GM21786 (cell line): ENCODE measurements around the gene IMP4.
"Not testable (repeated sequence)": the region's sequence is repeated elsewhere in the genome, so short reads cannot be mapped to it uniquely, and the experiment has no call there.

Source experiments
- ATAC-seq: cut with Tn5 transposase; IDR thresholded peaks from one replicate; pipeline ENCODE4 v1.9.1; 2021; ENCODE audit not compliant: unreplicated experiment

The IMP4 gene, protein sequence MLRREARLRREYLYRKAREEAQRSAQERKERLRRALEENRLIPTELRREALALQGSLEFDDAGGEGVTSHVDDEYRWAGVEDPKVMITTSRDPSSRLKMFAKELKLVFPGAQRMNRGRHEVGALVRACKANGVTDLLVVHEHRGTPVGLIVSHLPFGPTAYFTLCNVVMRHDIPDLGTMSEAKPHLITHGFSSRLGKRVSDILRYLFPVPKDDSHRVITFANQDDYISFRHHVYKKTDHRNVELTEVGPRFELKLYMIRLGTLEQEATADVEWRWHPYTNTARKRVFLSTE

GRCh38 chr2:130342533-130343275, at the start of gene IMP4:
Gene IMP4 (plus strand): TSS chr2:130342897. CDS start chr2:130342933, 36 bp downstream.
- peak; percentile 86 for ATAC-seq

DNA sequence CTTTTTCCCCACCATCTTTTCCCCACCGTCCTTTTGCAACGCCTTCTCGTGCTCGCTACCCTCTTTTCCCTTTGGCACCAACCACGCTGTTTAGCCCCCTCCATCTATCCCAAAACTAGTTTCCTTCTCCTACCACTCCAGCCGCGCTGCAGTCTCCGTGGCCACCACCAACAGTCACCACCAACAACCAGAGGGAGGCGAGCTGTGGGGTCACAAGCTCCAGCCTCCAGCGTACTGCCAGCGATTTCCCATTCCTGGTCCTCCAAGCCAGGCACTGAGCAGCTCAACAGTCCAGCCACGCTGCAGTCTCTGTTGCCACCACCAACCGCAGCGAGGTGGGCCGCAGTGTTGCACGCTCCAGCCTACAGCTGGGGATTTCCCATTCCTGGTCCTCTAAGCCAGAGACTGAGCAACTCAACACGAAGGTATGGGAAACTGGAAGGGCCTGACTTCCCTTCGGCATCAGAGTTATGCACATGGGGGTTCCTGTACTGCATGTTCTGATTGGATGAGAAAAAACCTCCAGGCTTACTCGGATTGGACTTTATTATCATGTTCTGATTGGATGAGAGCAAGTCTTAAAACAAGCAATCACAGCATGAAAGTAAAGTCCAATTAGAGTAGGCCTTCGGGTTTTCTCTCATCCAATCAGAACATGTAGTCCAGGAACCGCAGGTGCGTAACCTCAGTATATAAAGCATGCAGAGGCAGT, 42.3 kb upstream of the IMP4 start:
- no peak for ATAC-seq

DNA sequence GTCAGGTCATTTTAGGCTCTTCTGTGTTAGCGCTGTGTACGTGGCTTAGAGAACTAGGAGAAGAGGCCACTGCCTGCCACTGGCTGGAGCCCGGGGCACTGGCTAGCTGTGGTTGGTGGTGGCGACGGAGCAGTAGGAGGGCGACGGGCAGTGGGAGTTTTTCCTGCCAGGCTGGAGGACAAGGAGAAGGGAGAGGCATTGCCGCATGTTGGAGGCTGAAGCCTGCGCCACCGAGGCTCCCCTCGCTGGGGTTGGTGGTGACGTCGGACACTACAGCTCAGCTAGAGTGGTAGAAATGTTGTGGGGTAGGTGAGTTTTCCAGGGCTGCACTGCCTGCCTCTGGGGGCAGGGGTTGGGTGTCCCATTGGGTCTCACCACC, 41.7 kb upstream of the IMP4 start:
- no peak for ATAC-seq

- ATAC-seq = no peak
These were observed 40.4 kb upstream of the IMP4 start for GRCh38 chr2:130302164-130302886.

DNA sequence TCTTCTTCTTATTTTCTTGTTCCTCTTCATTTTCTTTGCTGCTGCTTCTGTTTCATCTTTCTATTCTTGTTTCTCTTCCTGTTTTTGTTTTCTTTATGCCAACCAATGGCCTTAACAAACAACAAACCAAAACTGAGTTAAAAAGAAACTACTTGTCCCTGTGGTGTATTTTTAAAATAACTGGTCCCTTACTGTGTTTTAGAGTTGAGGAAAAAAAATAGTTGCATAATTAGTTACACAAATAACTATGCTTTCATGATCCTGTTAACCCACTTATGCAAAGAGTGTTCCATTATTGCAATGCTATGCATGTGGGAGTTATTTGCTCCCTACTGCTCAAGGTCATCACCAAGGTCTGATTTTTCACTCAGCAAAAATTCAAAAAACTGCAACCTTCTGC, 39.5 kb upstream of the IMP4 start:
- ATAC-seq = peak; percentile 64

- no peak for ATAC-seq
These were observed 38.0 kb upstream of the IMP4 start for GRCh38 chr2:130304726-130305125.

DNA sequence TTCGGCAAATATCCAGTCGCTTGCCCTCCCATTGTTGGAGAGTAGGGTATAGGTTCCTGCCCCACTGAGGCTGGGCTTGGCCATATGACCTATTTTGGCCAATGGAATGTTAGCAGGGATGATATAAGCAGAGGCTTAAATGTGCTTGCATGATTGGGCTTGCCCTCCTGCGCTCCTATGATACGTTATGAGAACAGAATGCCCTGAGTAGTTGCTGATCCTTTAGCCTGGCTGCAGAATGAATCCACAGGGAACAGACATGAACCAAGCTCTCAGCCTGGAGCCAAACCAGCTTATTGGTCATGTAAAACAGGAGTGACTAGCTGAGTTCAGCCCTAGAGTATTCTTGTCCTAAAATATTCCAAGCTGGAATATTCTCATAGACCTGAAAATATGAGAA, 34.8 kb upstream of the IMP4 start:
- ATAC-seq = no peak

GRCh38 chr2:130310881-130311280, 31.8 kb upstream of the IMP4 start:
- no peak for ATAC-seq

GRCh38 chr2:130313812-130314334, 28.8 kb upstream of the IMP4 start:
- ATAC-seq = no peak

DNA sequence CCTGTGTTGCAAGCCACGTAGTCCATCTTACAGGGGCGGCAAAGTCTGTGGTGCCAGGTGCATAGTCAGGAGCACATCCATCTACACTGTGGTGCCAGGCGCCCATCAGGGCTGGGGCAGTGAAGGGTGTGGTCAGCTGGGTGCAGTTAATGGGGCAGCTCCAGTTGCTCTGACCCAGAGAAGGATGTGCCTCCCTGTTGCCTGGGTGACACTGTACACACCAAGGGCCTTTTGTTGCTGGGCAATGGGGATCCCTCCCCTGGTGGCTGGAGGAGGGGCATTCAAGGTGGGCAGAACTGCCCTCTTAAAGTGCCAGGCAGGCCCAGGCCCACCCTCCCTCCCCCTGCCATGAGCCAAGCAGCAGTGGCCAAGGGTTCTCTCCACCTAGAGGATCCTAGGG, 28.3 kb upstream of the IMP4 start:
- ATAC-seq = no peak

DNA sequence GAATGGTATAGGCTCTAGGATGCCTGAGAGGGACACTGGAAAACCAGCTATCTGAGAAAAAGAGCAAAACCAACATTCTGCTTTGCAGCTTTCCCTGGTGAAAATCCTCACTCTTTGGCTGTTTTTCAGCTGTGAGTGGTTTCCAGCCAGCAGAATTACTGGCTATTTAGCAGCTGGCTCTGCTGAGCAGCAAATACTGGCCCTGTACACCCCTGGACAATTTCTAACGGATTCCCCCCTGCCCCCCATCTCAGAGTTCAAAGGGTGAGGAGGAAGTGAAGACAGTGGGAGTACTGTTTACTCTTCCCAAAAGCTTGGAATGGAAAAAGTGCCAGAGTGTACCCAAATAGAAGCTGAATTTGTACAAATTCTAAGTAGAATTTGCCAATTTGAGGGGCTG, 26.1 kb upstream of the IMP4 start:
- ATAC-seq = no peak

GRCh38 chr2:130318906-130319305, 23.8 kb upstream of the IMP4 start:
- no peak for ATAC-seq

- no peak for ATAC-seq
These were observed 23.2 kb upstream of the IMP4 start for GRCh38 chr2:130319536-130319935.

DNA sequence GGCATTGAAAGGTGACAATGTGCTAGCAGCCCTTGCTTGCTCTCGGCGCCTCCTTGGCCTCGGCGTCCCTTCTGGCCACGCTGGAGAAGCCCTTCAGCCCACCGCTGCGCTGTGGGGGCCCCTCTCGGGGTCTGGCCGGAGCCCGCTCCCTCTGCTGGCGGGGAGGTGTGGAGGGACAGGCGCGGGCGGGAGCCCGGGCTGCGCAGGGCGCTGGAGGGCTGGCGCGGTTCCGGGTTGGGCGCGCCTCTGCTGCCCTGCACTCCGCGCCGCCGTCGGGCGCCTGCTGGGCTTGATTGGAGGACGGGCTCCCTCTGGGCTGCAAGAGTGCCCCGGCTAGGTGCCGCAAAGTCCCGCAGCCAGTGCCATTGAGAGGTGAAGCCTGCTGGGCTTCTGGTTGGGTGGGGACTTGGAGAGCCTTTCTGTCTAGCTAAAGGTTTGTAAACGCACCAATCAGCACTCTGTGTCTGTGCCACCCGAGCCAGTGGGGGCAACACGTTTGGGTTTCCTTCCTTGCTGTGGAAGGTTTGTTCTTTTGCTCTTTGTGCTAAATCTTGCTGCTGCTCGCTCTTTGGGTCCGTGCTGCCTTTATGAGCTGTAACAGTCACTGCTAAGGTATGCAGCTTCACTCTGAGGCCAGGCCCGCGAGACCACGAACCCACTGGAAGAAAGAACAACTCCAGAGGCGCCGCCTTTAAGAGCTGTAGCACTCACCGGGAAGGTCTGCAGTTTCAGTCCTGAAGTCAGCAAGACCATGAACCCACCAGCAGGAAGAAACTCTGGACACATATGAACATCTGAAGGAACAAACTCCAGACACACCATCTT, 14.8 kb upstream of the IMP4 start:
- no peak for ATAC-seq

GRCh38 chr2:130328710-130329109, 14.0 kb upstream of the IMP4 start:
- no peak for ATAC-seq

GRCh38 chr2:130332271-130333073, 10.2 kb upstream of the IMP4 start:
- peak; percentile 78 for ATAC-seq

DNA sequence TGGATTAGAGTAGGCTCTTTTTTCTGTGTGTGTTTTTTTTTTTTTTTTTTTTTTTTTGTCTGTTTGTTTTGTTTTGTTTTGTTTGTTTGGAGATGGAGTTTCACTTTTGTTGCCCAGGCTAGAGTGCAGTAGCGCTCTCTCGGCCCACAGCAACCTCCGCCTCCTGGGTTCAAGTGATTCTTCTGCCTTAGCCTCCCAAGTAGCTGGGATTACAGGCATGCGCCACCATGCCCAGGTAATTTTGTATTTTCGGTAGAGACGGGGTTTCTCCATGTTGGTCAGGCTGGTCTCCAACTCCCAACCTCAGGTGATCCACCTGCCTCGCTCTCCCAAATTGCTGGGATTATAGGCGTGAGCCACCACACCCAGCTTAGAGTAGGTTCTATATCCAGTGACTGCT, 9.4 kb upstream of the IMP4 start:
- not testable (repeated sequence) for ATAC-seq

- ATAC-seq = no peak
These were observed 8.7 kb upstream of the IMP4 start for GRCh38 chr2:130334026-130334425.

DNA sequence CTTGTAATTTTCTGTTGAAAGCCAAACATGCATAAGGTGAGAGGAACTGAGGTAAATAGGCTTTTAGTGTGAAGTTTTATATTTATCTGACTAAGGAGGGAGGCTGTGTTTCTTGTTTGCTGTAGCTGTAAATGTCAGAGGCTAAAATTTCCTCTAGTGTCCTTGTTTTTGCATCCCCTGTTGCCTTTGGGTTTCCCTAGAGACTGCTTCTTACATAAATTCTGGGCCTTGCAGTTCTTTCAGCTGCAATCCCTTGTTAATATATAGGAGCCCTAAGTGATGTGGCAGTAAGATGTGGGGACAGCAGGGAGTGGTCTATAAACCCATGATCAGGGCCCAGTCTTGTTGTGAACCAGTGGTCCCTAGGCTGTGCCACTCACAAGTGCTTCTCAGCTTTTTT, 7.5 kb upstream of the IMP4 start:
- no peak for ATAC-seq
